SK-N-SH treated with all-trans-retinoic acid at 6 μM for 48 hours (cell line): Measurements from ENCODE around the gene XPO5.
A peak's percentile ranks its signal among the peaks of the same experiment; 100 is the strongest.

Experiments used
- ATAC-seq: fragments of 200-7000 bp; cut with Tn5 transposase; 3 replicates; pipeline ENCODE4 v1.9.1; 2020; ENCODE audit warnings: mild to moderate bottlenecking, moderate library complexity
- ARNTL ChIP-seq: fragments of 450-650 bp; formaldehyde crosslinking; IDR thresholded peaks from 2 replicates; pipeline ENCODE4 v1.5.0; 2020; ENCODE audit warnings: low read depth, mild to moderate bottlenecking, moderate library complexity, borderline replicate concordance
- BACH2 ChIP-seq: fragments of 250-450 bp; sonication (Bioruptor Pico); IDR thresholded peaks from 2 replicates; pipeline ENCODE4 v1.9.0; 2021; ENCODE audit warnings: mild to moderate bottlenecking, borderline replicate concordance
- CSDC2 ChIP-seq: fragments of 250-450 bp; sonication (Bioruptor Pico); IDR thresholded peaks from 2 replicates; pipeline ENCODE4 v1.5.0; 2020; ENCODE audit warnings: mild to moderate bottlenecking, moderate library complexity
- ESRRG ChIP-seq: fragments of 250-450 bp; sonication (Bioruptor Pico); IDR thresholded peaks from 2 replicates; pipeline ENCODE4 v1.6.1; 2021; ENCODE audit warnings: mild to moderate bottlenecking
- GLIS3 ChIP-seq: fragments of 250-450 bp; sonication (Bioruptor Pico); IDR thresholded peaks from 2 replicates; pipeline ENCODE4 v1.5.0; 2020; ENCODE audit warnings: mild to moderate bottlenecking, moderate library complexity
- ISL1 ChIP-seq: fragments of 250-450 bp; sonication (Bioruptor Pico); IDR thresholded peaks from 2 replicates; pipeline ENCODE4 v2.1.2; 2022; ENCODE audit warnings: mild to moderate bottlenecking, moderate library complexity
- OSR1 ChIP-seq: fragments of 250-450 bp; sonication (Bioruptor Pico); IDR thresholded peaks from 2 replicates; pipeline ENCODE4 v1.8.0; 2022; ENCODE audit warnings: moderate library complexity, mild to moderate bottlenecking, inconsistent platforms
- PPARA ChIP-seq: fragments of 250-450 bp; sonication (Bioruptor Pico); IDR thresholded peaks from 2 replicates; pipeline ENCODE4 v1.5.0; 2020; ENCODE audit warnings: mild to moderate bottlenecking, borderline replicate concordance
- RARB ChIP-seq: fragments of 250-450 bp; sonication (Bioruptor Pico); IDR thresholded peaks from 2 replicates; pipeline ENCODE4 v1.8.0; 2021; ENCODE audit warnings: mild to moderate bottlenecking, moderate library complexity
- TCF4 ChIP-seq: fragments of 250-450 bp; sonication (Bioruptor Pico); IDR thresholded peaks from 2 replicates; pipeline ENCODE4 v1.8.0; 2021; ENCODE audit warnings: mild to moderate bottlenecking, moderate library complexity, borderline replicate concordance
- ZC3H10 ChIP-seq: fragments of 250-450 bp; sonication (Bioruptor Pico); IDR thresholded peaks from 2 replicates; pipeline ENCODE4 v1.5.1; 2021; ENCODE audit warnings: mild to moderate bottlenecking, moderate library complexity
- ZFP3 ChIP-seq: fragments of 250-450 bp; sonication (Bioruptor Pico); IDR thresholded peaks from 2 replicates; pipeline ENCODE4 v1.5.0; 2020; ENCODE audit warnings: mild to moderate bottlenecking, moderate library complexity
- ZFP30 ChIP-seq: fragments of 450-650 bp; formaldehyde crosslinking; IDR thresholded peaks from 2 replicates; pipeline ENCODE4 v1.5.0; 2022; ENCODE audit warnings: mild to moderate bottlenecking, moderate library complexity
- ZNF565 ChIP-seq: fragments of 450-650 bp; formaldehyde crosslinking; conservative IDR thresholded peaks from 2 replicates; pipeline ENCODE4 v1.5.0; 2020; ENCODE audit warnings: low read depth, mild to moderate bottlenecking, moderate library complexity
- ZNF70 ChIP-seq: fragments of 450-650 bp; formaldehyde crosslinking; IDR thresholded peaks from 2 replicates; pipeline ENCODE4 v1.5.0; 2020; ENCODE audit warnings: mild to moderate bottlenecking, moderate library complexity
- ZNF8 ChIP-seq: fragments of 450-650 bp; formaldehyde crosslinking; IDR thresholded peaks from 2 replicates; pipeline ENCODE4 v1.5.0; 2020; ENCODE audit warnings: mild to moderate bottlenecking, moderate library complexity
- TF ChIP-seq, protein P1 (sequence below): fragments of 250-450 bp; sonication (Bioruptor Pico); IDR thresholded peaks from 2 replicates; pipeline ENCODE4 v1.8.0; 2020; ENCODE audit warnings: mild to moderate bottlenecking, moderate library complexity, borderline replicate concordance
- TF ChIP-seq, protein P2 (sequence below): fragments of 250-450 bp; sonication (Bioruptor Pico); IDR thresholded peaks from 2 replicates; pipeline ENCODE4 v1.5.1; 2021; ENCODE audit warnings: mild to moderate bottlenecking, moderate library complexity
- TF ChIP-seq, protein P3 (sequence below): fragments of 250-450 bp; sonication (Bioruptor Pico); IDR thresholded peaks from 2 replicates; pipeline ENCODE4 v1.8.0; 2021; ENCODE audit warnings: low read depth, mild to moderate bottlenecking, moderate library complexity, borderline replicate concordance

The XPO5 gene

DNA sequence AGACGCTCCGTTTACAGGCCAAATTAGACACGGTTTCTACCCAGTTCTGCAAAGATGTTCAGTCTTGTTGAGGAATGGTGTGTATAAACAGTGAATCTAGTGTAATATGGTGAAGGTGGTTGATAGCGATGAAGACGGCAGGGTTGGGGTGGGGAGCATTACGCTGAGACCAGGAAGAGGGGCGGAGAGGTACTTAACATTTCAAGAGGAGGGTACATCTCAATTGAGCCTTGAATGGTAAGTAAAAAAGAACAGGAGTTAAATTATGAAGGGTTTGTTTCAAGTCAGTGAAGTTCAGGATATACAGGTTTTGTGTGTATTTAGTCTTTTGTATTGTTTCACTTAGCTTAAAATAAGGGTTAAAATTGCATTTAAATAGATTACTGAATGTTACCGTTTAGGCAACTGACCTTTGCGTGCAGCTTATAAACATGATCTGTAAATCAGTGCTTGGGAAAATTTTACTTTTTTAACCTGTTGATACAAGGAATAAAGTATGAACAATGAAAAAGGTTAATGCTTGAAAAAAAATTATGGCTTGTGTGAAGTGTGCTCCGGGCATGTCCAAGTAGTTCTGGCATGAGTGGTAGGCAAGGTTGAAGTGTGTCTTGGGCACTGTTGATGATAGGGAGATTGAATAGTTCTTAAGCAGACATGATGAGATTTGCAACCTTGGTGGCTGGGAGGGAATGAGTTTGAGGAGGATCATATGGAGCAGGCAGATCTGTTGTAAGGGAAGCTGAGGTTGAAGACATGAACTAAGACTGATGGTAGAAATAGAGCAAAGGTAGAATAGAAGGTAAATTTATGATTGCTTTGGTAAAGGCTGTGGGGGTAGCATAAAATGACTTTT lies 58.1 kb downstream of the XPO5 start:
- peak; percentile 6 for ATAC-seq

DNA sequence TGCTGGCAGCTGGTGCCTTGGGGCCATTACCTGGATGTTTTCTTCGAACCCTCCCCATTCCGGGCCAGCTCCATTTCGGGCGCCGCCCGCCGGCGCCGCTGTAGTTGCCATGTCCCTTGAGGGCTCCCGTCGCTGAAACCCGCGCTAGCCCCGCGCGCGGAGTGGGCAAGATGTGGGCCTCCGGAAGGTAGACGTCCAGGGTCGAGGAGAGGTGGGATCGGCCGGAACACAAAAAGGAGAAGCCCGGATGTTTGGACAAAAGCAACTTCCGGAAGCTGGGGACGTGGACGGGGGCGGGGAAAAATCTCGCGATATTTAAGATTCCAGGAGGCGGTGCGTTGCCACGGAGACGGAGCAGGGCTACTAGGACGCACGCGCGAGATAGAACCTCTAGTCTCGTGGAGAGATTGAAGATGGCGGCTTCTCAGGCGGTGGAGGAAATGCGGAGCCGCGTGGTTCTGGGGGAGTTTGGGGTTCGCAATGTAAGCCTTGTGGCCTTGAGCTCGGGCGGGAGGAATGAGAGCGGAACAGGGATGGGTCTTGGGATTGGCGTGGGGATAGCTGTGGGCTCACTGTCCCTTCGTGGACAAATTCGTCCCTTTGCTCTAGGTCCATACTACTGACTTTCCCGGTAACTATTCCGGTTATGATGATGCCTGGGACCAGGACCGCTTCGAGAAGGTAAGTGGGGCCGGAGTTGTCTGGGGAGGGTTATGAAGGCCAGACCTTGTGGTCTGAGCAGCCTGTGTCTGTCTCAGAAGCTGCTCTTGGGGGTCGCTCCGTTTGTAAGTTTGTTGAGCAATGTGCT lies 58.9 kb downstream of the XPO5 start, which contains the start of the genes POLR1C and YIPF3:
Gene POLR1C, plus strand, starts transcription at position 393 of the 808 bp plus-strand sequence. Its CDS starts 21 bp downstream, at position 414.
Gene YIPF3, minus strand, starts transcription at position 230 of the 808 bp plus-strand sequence. Its CDS starts 119 bp downstream, at position 111.
- peak; percentile 93 for ATAC-seq
- no peak for TF ChIP-seq TCF4 (CRISPR knock-in tag)
- TF ChIP-seq ARNTL (CRISPR knock-in tag): no peak
- TF ChIP-seq ISL1 (CRISPR knock-in tag): no peak
- TF ChIP-seq, protein P1, sequence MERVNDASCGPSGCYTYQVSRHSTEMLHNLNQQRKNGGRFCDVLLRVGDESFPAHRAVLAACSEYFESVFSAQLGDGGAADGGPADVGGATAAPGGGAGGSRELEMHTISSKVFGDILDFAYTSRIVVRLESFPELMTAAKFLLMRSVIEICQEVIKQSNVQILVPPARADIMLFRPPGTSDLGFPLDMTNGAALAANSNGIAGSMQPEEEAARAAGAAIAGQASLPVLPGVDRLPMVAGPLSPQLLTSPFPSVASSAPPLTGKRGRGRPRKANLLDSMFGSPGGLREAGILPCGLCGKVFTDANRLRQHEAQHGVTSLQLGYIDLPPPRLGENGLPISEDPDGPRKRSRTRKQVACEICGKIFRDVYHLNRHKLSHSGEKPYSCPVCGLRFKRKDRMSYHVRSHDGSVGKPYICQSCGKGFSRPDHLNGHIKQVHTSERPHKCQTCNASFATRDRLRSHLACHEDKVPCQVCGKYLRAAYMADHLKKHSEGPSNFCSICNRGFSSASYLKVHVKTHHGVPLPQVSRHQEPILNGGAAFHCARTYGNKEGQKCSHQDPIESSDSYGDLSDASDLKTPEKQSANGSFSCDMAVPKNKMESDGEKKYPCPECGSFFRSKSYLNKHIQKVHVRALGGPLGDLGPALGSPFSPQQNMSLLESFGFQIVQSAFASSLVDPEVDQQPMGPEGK (CRISPR knock-in tag): no peak
- no peak for TF ChIP-seq PPARA (CRISPR knock-in tag)
- TF ChIP-seq RARB (CRISPR knock-in tag): no peak
- no peak for TF ChIP-seq CSDC2 (CRISPR knock-in tag)
- no peak for TF ChIP-seq ZFP30
- TF ChIP-seq ZFP3 (CRISPR knock-in tag): no peak
- TF ChIP-seq ZNF8: no peak
- TF ChIP-seq OSR1 (CRISPR knock-in tag): no peak
- TF ChIP-seq ZNF70: no peak
- TF ChIP-seq GLIS3 (CRISPR knock-in tag): no peak
- no peak for TF ChIP-seq ESRRG (CRISPR knock-in tag)
- TF ChIP-seq, protein P2, sequence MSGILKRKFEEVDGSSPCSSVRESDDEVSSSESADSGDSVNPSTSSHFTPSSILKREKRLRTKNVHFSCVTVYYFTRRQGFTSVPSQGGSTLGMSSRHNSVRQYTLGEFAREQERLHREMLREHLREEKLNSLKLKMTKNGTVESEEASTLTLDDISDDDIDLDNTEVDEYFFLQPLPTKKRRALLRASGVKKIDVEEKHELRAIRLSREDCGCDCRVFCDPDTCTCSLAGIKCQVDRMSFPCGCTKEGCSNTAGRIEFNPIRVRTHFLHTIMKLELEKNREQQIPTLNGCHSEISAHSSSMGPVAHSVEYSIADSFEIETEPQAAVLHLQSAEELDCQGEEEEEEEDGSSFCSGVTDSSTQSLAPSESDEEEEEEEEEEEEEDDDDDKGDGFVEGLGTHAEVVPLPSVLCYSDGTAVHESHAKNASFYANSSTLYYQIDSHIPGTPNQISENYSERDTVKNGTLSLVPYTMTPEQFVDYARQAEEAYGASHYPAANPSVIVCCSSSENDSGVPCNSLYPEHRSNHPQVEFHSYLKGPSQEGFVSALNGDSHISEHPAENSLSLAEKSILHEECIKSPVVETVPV (CRISPR knock-in tag): no peak
- no peak for TF ChIP-seq ZC3H10 (CRISPR knock-in tag)

More for the DNA sequence above, 58.1 kb downstream of the XPO5 start:
- TF ChIP-seq OSR1 (CRISPR knock-in tag) (no peak), ZNF8 (no peak), ARNTL (CRISPR knock-in tag) (no peak)
- TF ChIP-seq, protein P3, sequence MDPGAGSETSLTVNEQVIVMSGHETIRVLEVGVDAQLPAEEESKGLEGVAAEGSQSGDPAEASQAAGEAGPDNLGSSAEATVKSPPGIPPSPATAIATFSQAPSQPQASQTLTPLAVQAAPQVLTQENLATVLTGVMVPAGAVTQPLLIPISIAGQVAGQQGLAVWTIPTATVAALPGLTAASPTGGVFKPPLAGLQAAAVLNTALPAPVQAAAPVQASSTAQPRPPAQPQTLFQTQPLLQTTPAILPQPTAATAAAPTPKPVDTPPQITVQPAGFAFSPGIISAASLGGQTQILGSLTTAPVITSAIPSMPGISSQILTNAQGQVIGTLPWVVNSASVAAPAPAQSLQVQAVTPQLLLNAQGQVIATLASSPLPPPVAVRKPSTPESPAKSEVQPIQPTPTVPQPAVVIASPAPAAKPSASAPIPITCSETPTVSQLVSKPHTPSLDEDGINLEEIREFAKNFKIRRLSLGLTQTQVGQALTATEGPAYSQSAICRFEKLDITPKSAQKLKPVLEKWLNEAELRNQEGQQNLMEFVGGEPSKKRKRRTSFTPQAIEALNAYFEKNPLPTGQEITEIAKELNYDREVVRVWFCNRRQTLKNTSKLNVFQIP (CRISPR knock-in tag): no peak

DNA sequence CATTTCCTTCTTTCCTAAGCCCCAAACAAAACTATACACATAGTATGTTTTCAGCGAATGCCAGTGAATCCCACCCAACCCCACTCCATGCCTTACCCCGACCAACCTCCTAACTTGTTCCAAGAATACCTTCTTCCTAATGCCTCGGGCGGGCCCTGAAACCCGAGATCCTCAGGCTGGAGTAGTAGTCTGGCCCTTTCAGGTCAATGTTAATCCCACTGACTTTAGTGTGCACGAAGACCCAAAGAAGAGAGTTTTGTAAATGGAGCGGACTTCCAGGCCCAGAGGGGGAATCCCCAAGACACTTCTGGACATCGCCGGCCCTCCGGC lies 59.5 kb downstream of the XPO5 start:
- TF ChIP-seq ZFP3 (CRISPR knock-in tag): no peak
- no peak for TF ChIP-seq BACH2
- no peak for TF ChIP-seq GLIS3 (CRISPR knock-in tag)
- no peak for TF ChIP-seq RARB (CRISPR knock-in tag)
- no peak for TF ChIP-seq ESRRG (CRISPR knock-in tag)
- TF ChIP-seq ISL1 (CRISPR knock-in tag): no peak
- no peak for TF ChIP-seq CSDC2 (CRISPR knock-in tag)
- no peak for TF ChIP-seq ZNF565 (CRISPR knock-in tag)
- no peak for TF ChIP-seq ZFP30
- TF ChIP-seq, protein P1 (CRISPR knock-in tag): no peak
- TF ChIP-seq, protein P3 (CRISPR knock-in tag): no peak
- TF ChIP-seq ZNF8: no peak
- no peak for TF ChIP-seq ZNF70
- TF ChIP-seq, all 23 proteins: peak for 0
- ATAC-seq: no peak; the same call in 2 of the 3 replicates
